MM.1S (cell line): ENCODE results near the gene MYH7.

Experiments
- CTCF ChIP-seq: fragments of 300-600 bp; sonication (generic); IDR thresholded peaks from 2 replicates; pipeline ENCODE4 v1.5.1; 2016; ENCODE audit warnings: antibody characterized with exemption, low read length, mixed read lengths
- EZH2 ChIP-seq: fragments of 300-600 bp; sonication (generic); optimal IDR thresholded peaks from 2 replicates; pipeline ENCODE3; 2017; ENCODE audit warnings: low read depth, mild to moderate bottlenecking, antibody characterized with exemption, low read length, mixed read lengths
- EZH2phosphoT487 ChIP-seq: fragments of 300-600 bp; sonication (generic); IDR thresholded peaks from 2 replicates; pipeline ENCODE4 v1.6.1; 2018; ENCODE audit warnings: antibody characterized with exemption, low read length

DNA sequence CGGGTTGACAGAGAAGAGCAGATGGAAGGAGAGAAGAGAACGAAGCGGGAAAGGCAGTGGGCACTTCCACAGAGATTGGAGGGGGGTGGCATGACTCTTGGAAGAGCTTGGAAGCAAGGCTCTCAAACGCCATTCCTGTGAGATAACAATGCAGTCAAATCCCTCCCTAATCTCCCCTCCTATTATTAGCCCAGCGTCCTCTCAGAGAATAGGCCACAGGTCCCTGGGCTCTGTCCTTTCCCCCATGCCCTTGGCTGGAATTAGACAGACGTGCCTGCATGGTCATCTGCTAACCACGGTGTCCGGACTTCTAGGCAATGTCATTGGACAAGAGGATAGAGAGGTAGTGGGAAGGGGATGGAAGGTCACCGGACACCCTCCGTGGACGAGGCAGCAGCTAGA, 8.0 kb upstream of the MYH7 start:
- TF ChIP-seq CTCF (no peak), EZH2 (no peak), EZH2phosphoT487 (no peak)
